OCI-LY7 (cell line): ENCODE measurements around the gene PEX11A. TPM values are rescaled to one million over a fixed set of nuclear protein-coding genes. Genes with fewer than 3 reads are reported as not detected.

Source experiments
- BruUV-seq: library from RNA; stranded (reverse); fragments of 400-500 nt; replicated peaks from 2 replicates; lab custom pipeline; 2021; lab: Mats Ljungman, UMichigan
- CTCF ChIA-PET: fragments of 300-600 bp; sonication (Branson Sonifier 250); formaldehyde crosslinking; loops from one replicate; lab custom pipeline; 2022; ENCODE audit warnings: antibody characterized with exemption; ENCODE audit not compliant: unreplicated experiment; lab: Charles Lee
- POLR2A ChIA-PET: fragments of 300-600 bp; sonication (Branson Sonifier 250); formaldehyde crosslinking; loops from one replicate; lab custom pipeline; 2022; ENCODE audit warnings: antibody characterized with exemption; lab: Charles Lee
- DNase-seq: peaks from one replicate; pipeline ENCODE4 v3.0.0-alpha.2; 2015; ENCODE audit warnings: low spot score
- H2AFZ ChIP-seq: fragments of 200-600 bp; sonication (generic), shearing (Covaris generic); 2 replicates; pipeline ENCODE4 v1.6.1; 2014; ENCODE audit warnings: mild to moderate bottlenecking, antibody characterized with exemption, low read length, moderate library complexity
- H3K27ac ChIP-seq: fragments of 200-600 bp; sonication (generic); 2 replicates; pipeline ENCODE4 v1.5.1; 2014; ENCODE audit warnings: mixed run types, low read depth, mild to moderate bottlenecking, moderate library complexity, low read length, inconsistent platforms; ENCODE audit not compliant: poor library complexity, severe bottlenecking
- H3K36me3 ChIP-seq: fragments of 200-600 bp; sonication (generic); 2 replicates; pipeline ENCODE4 v1.6.1; 2014; ENCODE audit warnings: mild to moderate bottlenecking, antibody characterized with exemption, low read length, moderate library complexity, mixed read lengths; ENCODE audit not compliant: insufficient read depth
- H3K4me1 ChIP-seq: fragments of 200-600 bp; sonication (generic); 2 replicates; pipeline ENCODE4 v1.5.1; 2014; ENCODE audit warnings: mild to moderate bottlenecking, low read length; ENCODE audit not compliant: insufficient read depth, poor library complexity, severe bottlenecking
- H3K4me2 ChIP-seq: fragments of 200-600 bp; sonication (generic); 2 replicates; pipeline ENCODE4 v1.6.1; 2014; ENCODE audit warnings: mild to moderate bottlenecking, low read length
- H3K4me3 ChIP-seq: fragments of 200-600 bp; sonication (generic); 2 replicates; pipeline ENCODE4 v1.5.1; 2014; ENCODE audit warnings: mild to moderate bottlenecking, low read depth, low read length; ENCODE audit not compliant: poor library complexity, severe bottlenecking
- H3K79me2 ChIP-seq: fragments of 200-600 bp; sonication (generic); 2 replicates; pipeline ENCODE4 v1.6.1; 2016; ENCODE audit warnings: low read depth, mild to moderate bottlenecking, low read length, moderate library complexity, mixed read lengths; ENCODE audit not compliant: insufficient read depth
- H3K9me2 ChIP-seq: fragments of 200-600 bp; sonication (generic); 2 replicates; pipeline ENCODE4 v1.6.1; 2016; ENCODE audit warnings: mild to moderate bottlenecking, low read length, mixed read lengths; ENCODE audit not compliant: insufficient read depth
- H3K9me3 ChIP-seq: fragments of 200-600 bp; sonication (generic); 2 replicates; pipeline ENCODE4 v1.6.1; 2014; ENCODE audit warnings: mild to moderate bottlenecking, mixed run types, low read length, mixed read lengths
- H4K20me1 ChIP-seq: fragments of 200-600 bp; sonication (generic); 2 replicates; pipeline ENCODE4 v1.6.1; 2014; ENCODE audit warnings: mild to moderate bottlenecking, antibody characterized with exemption, low read length, moderate library complexity, mixed read lengths; ENCODE audit not compliant: insufficient read depth
- CTCF ChIP-seq: fragments of 200-600 bp; sonication (generic); conservative IDR thresholded peaks from 2 replicates; pipeline ENCODE4 v1.5.1; 2014; ENCODE audit warnings: mild to moderate bottlenecking, antibody characterized with exemption, low read length, moderate library complexity, mixed read lengths
- EZH2phosphoT487 ChIP-seq: fragments of 200-600 bp; sonication (generic); IDR thresholded peaks from 2 replicates; pipeline ENCODE4 v1.6.1; 2018; ENCODE audit warnings: low read depth, borderline replicate concordance, mild to moderate bottlenecking, mixed run types, antibody characterized with exemption, low read length, moderate library complexity, mixed read lengths
- intact Hi-C: fragments of 100-400 bp; cut with micrococcal nuclease; formaldehyde crosslinking; loops from one replicate; pipeline ENCODE4 v1.10.0; 2022; ENCODE audit not compliant: unreplicated experiment
- total RNA-seq, 2 experiments: library from RNA; depleted of rRNA in 1 of 2; stranded (reverse); fragments of >200 nt in 1 of 2; shearing (Covaris generic) in 1 of 2; gene quantifications; 2 replicates each; pipeline ENCODE4 v1.2.3, GENCODE V29; 2014 to 2022

Gene PEX11A
- total RNA-seq, 2 experiments from 2014 or later = 2.0 to 2.8 TPM

- TF ChIP-seq EZH2phosphoT487 = no peak
- TF ChIP-seq CTCF = no peak
- ChIA-PET CTCF (no interaction called here), POLR2A (no interaction called here)
- Histone ChIP-seq H3K4me2 (no peak overlapping the region), H3K4me1 (no peaks in the 10 kb centered on the region), H2AFZ (no peak overlapping the region), H3K36me3 (no peaks in the 10 kb centered on the region), H3K9me3 (no peaks in the 10 kb centered on the region), H4K20me1 (no peaks in the 10 kb centered on the region), H3K79me2 (no peaks in the 10 kb centered on the region), H3K27ac (no peak overlapping the region), H3K9me2 (no peaks in the 10 kb centered on the region), H3K4me3 (no peak overlapping the region)
- no peak for DNase-seq
- BruUV-seq = no TSS peak
- intact Hi-C loops = no loop called here
Measured at GRCh38 chr15:89665449-89666181, 24.9 kb downstream of the PEX11A start.

- POLR2A ChIA-PET = interaction anchor here (0.6 to 0.7 kb wide), 2 partner anchors 11 to 90 kb away, joined by 3 read pairs; partner anchors contain the start of gene TICRR
- BruUV-seq = no TSS peak
- Histone ChIP-seq H3K4me1 (no peaks in the 10 kb centered on the region), H4K20me1 (no peaks in the 10 kb centered on the region), H3K27ac (no peak overlapping the region), H3K4me2 (no peak overlapping the region), H3K36me3 (no peaks in the 10 kb centered on the region), H2AFZ (no peak overlapping the region), H3K9me3 (no peaks in the 10 kb centered on the region), H3K79me2 (no peaks in the 10 kb centered on the region), H3K9me2 (no peaks in the 10 kb centered on the region), H3K4me3 (no peak overlapping the region)
- no peak for DNase-seq
- CTCF ChIA-PET = no interaction called here
- no peak for TF ChIP-seq CTCF
- no peak for TF ChIP-seq EZH2phosphoT487
- intact Hi-C loops = no loop called here
Measured at GRCh38 chr15:89664441-89665350, 25.9 kb downstream of the PEX11A start.
